NCI-H187 treated with DMSO at 0.1 percent for 48 hours (cell line): Measurements from ENCODE around the gene C16orf96.

Source experiments
- DNase-seq: peaks from one replicate; lab custom pipeline; 2025; lab: John Stamatoyannopoulos, UW

The C16orf96 gene

DNA sequence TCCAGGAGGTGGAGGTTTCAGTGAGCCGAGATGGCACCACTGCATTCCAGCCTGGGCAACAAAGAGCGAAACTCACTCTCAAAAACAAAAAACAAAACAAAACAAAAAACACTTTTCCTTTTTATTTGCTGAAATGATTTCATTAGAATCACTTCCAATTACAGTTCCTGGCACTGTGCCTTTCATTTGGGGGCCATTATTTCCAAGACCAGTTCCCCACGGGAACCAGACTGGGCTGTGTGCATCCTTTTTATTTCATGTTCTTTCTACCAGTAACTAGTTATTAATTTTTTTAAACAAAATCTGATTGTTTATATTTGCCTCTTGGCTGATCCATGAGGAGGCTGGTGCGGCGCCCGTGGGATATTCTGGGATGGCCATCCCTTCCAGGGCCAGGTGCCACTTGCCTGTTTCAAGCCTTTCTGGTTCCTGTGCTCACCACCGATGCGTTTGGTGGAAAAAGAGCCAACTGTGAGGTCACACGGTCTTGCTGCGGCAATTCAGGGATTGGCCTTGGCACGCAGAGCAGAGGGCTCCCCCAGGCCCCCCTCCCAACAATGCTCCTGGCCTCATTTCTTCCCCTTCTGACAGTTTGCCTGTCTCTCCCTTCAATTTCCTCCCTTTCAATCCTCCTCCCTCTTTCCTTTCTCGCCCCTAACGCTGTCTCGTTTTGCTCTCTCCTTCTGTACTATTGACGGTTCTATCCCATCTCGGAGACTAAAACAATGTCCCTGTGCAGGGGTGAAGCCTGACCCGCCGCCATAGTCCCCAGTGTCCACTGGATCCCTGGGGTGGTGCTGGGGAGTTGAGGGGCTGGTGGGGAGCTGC is 45.1 kb downstream of the C16orf96 start:
- no peak for DNase-seq

DNA sequence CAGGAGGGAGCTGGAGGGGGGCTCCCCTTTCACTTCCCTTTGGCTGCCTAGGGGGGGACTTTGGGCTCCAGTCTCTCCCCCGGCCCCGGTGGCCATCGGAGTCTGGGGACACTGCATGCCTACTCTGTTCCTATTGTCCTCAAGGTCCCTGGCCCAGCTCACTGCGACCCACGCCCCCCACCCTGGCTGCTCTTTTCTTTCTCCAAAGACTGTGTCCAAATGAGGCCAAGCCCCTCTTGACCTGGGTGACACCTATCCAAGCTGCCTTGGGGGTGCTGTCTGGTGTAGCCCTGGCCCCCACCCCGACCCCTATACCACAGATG is 45.7 kb downstream of the C16orf96 start:
- no peak for DNase-seq

DNA sequence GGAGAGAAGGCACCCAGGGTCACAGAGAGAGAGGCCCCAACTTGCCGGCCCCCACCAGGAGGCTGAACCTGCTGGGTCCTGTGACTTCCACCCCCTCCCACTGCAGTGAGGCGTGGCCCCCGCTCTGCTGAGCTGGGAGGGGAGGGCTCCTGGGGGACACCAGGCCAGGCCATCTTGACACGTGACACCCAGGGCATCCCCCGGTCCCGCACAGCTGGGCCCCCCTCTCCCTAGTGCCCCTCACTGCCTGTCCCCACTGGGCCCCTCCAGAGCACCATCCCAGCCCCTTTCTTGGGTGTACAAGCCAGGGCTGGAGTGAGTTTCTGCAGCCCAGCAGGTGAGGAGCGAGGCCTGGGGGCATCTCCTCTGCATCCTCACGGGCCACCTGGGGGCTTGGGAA is 46.2 kb downstream of the C16orf96 start:
- DNase-seq = no peak

DNA sequence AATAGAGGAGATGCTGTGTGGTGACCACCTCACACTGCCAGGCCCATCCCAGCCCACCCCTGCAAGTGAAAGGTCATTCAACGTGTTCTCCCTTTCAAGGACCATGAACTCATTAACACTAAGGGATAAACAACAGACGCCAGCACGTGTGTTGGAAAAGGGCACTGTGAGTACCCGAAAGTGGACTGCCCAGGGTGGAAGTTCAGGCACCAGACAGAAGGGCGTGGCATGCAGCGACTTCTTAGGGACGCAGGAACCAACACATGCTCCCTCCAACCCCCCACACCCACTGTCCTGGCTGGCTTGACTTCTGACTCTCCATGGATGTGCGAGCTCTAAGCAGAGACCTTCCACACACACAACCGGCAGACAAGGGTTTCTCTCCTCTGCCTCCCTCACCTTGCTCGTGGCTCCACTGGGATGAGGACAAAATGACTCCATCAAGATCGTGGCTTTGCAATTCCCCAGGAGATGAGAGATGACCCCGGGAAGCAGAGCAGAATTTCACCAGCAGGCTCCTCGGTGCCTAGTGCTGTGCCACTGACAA is 47.6 kb downstream of the C16orf96 start:
- DNase-seq = no peak

DNA sequence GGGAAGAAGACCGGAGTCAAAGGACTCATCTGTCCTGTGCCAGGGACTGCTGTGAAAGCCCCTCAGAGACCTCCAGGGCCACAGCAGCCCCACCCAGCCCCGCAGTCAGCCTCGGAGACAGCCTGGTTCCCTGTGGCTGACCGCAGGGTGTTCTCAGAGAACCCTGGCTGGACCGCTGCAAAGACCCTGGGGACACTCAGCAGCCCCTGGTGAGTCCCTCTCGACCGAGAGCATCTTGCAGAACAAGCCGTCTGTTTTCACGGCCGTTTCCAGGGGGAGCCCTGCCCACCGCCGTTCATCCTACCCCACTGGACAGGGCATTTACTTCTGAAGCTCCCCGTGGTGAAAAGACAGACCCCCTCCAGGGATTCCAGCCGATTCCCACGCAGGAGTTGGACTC is 48.3 kb downstream of the C16orf96 start:
- DNase-seq = no peak

DNA sequence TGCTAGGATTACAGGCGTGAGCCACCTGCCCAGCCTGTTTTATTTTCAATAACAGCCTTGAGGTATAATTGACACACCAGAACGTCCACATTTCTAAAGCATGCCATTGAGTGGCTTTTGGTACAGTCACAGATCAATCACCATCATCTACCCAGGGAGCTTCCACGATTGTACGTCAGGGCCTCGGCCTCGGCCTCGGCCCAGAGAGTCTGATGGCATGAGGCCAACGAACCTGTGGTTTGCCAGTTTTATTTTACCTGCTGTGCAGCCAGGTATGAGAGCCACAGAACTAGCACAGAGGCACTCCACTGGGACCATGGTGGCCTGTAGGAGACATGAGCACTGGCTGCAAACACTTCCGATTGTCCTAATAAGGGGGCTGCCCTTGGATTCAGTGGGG is 50.2 kb downstream of the C16orf96 start:
- no peak for DNase-seq

DNA sequence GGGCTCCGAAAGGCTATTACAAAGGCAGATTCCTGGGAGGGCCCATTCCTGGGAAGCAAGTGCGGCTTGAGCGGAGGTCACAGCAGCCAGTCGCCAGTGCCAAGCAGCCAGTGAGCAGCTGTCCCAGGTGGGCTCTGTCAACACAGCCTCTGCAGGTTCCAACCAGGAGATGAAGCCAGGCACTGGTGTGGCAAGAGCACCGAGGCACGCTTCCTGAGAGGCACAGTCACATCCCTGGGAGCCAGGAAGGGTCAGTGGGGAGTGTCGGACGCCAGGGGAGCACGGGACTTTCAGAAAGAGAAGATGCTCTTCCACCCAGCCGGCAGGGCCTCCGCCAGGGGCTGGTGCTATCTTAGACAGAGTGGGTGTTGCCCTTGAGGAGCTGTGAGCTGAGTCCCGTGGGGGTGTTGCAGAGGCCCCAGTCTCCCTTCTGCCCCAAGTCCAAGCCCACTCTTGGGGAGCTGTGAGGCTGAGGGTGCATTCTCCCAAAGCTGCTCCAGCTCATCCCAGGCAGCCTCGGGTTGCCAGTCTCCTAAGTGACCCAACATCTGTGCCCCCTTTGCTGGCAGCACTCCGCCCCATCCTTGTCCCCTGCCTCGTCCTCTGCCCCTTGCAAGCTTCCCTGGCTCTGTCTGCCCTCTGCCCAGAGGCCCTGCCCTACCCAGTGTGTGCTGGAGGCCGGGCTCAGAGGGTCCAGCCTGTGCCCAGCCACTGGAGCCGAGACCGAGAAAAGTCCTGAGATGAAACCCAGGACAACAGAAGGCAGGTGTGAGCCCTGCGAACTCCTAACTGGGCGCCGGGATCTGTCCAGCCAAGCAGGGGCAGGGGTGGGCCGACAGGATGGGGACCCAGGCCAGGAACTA is 51.9 kb downstream of the C16orf96 start:
- DNase-seq = no peak

DNA sequence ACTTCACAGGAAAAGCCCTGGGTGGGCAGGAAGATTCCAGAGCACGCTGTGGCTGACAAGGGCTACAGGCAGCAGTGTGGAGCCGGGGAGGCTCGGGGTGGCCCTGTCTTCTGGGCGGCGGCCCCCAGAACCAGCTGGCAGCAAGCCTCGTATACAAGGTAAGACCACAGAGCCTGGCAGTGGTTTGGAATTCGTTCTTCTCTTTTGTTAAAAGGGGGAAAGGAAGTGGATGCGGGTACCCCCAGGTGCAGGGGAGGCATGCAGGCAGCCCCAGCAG is 52.5 kb downstream of the C16orf96 start:
- no peak for DNase-seq

DNA sequence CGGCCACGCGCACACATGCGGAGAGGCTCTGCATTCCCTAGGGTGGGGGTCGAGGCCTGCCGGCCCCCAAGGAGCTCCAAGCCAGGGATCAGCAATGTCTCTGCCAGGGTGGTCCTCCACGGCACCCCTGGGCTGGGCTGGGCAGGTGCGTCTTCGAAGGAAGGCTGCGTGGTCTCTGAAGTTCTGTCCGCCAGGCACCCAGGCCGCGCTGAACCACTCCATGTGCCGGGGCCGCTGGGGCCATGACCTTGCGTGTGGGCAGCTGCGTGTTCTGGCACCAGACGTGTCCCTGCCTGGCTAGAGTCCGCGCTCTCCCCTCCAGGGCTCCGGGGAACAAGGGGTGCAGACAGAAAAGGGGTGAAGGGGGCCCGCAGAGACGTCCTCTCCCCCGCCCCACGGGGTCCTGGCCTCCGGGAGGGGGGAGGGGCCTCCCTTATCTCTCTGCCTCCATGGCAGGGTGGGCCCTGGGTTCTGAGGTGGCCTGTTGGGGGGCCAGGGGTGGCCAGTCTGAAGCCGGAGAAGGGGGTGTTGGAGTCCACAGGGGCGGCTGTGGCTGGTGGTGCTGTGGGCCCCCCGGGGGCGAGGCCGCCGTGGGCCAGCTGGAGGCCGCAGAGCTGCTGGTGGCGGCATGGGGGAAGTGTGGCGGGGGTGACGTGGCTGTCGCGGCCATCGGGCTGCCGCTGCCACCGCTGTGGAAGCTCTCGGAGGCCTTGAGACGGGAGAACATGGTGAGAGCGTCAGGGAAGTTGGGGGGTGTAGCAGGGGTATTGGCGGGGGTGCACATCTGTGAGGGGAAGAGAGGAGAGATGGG is 53.3 kb downstream of the C16orf96 start:
- no peak for DNase-seq

DNA sequence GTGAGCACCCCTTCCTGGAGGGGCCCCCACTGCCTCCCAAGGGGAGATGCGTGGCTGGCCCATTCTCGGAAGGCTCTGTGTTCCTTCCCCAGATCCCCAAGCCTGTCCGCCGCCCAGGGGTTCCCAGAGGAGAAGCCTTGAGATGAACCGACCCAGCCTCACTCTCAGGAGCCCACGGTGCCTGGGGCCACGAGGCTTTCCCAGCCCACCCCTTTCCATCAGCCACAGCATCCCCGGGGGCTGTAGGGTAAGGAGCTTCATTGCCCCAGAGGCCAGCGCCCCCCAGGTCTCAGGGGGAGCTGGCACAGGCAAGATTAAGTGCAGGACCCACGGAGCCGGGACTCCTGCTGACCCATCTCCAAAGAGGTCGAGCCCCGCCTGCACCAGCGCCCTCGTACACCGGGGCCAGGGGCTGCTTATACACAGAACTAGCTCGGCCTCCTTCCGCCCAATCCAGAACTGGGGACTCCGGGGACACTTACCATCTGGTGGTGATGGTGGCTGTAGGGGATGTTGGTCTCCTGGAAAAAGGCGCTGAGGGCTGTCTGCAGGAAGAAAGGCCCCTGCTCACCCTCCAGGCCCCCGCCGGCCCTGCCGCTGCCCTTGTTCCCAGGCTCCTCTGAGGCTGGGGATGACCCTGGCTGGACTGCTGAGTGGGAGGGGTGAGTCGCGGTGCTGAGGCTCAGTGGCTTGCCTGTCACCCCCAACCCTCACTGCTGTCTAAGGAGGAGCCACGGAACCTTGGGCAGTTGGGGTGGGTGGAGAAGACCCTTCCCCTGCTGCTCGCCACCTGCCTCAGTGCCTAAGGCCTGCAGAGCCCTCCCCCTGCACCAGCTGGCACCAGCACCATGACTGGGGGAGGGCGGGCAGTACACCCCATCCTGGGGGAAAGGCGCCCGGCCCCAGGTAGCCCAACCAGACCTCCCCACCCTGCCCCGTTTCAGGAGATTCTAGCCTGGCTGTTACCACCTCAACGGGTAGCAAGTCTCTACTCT is 54.2 kb downstream of the C16orf96 start:
- no peak for DNase-seq

DNA sequence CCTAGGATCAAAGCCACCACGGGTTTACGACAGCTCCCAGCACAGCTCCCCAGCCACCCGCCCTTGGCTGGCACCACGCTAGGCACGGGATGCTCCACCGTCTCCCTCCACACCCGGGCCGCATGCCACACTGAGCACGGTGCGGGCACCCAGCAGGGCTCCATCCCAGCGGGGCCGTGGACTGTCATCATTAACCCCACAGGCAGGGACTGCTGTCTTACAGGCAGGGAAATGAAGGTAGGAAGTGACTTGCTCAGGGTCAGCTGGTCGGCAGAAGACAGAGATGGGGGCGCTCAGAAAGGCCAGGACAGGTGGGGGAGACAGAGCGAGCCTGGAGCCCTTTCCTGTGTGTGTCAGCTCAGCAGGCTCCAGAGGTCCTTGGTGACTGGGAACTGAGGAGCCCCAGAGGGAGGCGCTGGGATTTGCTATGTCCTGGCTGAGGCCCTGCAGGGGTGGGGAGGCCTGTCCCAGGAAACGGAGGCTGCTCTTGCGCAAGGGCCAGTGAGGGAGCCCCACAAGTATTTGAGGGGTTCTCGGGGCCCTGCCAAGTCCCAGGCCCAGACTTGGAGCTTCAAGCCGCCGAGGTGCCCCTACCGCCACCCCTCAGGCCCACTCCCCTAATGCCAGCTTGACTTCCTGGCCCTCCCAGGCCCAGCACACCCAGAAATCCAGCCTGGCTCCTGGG is 55.3 kb downstream of the C16orf96 start:
- no peak for DNase-seq

DNA sequence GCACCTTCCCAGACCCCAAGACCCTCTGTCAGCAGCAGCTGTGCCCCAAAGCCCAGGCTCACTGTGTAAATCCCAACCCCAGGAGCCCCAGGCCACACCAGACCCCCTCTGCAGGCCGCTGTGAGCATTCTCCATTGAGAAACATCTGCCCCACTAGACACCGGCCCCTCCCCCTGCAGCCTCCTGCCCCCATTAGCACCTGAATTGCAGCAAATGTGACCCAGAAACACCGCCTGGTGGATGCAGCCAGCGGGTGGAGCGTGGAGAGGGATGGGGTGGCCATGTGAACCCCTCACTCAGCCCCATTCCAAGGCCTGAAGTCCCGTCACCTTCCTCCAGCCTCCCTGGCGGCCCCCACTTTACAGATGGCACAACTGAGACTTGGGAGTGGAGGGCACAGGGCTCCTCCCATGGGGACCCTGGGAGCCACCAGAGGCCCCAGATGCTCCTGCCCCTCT is 56.4 kb downstream of the C16orf96 start:
- DNase-seq = no peak

DNA sequence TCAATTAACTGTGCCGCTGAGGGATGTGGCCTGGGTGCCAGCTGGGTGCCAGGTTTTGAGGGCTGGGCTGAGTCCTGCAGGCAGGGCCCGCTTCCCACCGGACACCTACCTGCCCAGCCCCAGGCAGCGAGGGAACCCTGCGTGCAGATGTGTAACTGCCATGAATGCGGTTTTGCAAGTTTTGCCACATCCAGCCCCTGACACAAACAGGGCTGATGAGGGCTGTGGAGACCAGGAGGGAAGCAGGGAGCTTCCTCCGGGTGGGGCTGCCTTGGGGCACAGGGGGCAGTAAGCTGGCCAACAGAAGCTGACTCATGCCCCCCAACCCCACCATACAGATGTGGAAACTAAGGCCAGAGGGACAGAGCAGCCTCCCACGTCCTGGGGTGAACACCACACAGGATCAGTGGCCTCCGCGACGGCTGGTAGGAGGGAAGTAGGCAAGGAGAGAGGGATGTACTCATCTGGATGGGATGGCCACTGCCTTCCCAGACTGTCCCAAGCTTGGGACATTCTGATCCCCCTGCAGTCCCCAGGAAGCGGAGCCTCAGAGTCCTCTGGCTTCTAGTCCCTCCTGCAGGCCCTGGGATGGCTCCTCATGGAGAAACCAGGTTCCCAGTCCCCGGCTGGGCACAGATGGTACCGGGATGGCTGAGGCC is 57.0 kb downstream of the C16orf96 start:
- no peak for DNase-seq

DNA sequence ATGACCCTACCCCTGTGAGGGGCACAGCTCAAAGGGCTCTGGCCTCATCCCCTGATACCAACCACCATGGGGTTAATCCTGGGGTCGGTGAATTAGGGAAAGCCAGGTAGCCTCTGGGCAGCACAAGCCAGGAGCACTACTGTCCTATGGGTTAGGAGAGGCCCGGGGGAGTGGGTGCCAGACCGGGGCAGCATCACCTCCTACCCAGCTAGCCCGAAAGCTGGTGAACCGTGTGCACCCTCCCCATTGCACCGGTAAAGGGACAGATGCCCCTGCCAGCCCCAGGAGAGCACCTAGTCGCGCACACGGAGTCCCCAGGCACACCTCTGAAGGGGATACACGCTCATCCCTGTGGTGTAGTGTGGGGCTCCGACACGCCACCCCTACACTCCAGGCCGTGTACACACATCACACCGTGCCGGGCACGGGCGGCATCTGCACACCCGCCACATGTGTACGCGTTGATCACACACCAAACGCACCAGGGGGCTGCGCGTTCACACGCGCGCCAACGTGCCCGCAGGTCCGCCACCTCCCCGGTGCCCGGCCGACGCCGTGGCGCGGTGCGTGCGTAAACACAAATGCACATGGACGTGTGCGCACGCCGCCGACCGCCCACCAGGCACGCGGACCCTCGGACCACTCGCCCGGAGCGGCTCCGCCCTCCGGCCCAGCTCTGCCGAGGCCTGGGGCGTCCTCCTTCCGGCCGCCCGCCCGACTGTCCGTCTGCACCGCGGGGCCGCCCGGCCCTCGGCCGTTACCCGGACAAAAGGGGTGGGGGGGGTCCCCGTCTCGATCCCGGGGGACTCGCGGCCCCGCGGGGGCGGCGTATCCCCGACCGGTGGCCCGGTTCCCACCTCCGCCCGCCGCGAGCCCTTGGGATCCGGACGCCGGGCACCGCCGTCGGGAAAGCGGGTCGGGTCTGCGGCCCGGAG is 57.8 kb downstream of the C16orf96 start:
- DNase-seq = no peak

DNA sequence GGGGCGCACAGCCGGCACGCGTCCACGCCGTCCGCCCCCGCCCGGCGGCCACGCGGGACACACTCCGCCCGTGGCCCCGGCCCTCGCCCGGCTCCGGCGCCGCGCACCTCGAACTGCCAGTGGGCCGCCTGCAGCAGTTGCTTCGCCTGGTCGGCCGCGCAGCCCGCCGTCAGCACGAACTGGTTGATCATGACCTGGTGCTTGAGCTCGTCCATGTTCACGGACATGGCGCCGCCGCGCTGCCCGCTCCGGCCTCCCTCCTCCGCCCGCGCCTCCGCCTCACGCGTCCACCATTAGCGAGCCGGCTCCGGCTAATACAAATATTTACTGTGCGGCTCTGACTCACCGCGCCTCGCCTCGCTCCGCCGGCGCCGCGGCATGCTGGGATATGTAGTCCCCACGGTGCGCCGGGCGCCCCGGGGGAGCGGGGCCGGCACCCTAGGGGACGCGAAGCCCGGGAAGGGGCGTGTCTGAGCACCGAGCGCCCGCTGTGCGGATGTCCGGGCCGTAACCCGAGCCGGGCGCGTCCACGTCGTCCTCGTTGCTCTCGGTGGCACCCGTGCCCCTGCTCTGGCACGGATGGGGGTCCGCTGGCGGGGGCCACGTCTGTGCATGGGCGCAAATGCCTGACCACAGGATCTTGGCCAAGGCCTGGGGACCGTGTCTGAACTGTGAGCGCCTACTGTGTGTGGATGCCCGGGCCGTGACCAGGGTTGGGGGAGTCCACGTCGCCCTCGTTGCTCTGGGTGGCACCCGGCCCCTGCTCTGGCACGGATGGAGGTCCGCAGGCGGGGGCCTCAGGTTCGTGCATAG is 58.6 kb downstream of the C16orf96 start, which contains the start of gene UBALD1:
TSS of gene UBALD1 (minus strand) at position 318 of the 813 bp plus-strand sequence. CDS start at position 227, 91 bp downstream.
- no peak for DNase-seq

DNA sequence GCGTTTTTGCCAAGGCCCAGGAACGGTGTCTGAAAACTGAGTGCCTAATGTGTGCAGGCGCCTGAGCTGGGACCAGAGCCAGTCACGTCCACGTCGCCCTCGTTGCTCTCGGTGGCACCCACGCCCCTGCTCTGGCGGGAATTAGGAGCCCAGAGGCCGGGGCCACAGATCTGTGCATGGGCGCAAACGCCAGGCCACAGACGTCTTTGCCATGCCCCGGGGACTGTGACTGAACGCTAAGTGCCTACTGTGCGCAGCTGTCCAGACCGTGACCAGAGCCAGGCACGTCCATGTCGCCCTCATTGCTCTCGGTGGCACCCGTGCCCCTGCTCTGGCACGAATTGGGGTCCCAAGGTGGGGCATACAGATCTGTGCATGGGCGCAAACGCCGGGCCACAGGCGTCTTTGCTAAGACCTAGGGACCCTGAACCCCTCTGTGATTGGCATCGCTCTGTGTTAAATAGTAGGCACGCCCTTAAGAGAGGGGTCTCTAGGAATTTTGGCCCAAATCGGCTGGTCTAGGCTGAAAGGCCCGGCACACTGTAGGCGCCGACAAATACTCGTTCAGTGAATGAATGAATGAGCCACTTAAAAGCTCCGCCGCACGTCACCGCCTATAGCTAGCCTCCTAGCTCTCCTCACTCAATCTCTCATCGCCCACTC is 59.4 kb downstream of the C16orf96 start:
- no peak for DNase-seq
